Measurements from ENCODE around the gene MON1B. TPM values are rescaled to one million over a fixed set of nuclear protein-coding genes. Genes with fewer than 3 reads are reported as not detected.

Gene MON1B
- total and polyA plus RNA-seq, 9 of the 15 experiments (the other 6 are each of a cell fraction or from before 2014, with no cell fraction given): 5.0 to 66.0 (median 12.6) TPM

DNA sequence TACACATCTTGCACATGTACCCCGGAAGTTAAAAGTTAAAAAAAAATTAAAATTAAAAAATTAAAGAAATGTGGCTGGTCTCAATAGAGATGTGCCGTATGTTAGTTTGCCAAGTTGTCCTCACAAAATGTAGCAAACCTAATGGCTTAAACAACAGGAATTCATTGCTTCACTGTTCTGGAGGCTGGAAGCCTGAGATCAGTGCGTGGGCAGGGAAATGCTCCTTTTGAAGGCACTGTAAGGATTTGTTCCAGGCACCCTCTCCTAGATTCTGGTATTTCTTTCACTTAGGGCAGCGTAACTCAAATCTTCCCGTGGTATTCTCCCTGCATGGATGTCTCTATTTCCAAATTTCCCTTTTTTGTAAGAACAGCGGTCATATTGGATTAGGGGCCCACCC is 32.7 kb upstream of the MON1B start:
- no peak overlapping the region for H3K4me2 ChIP-seq (ENCODE audit: insufficient read depth, low read length)
- H3K27ac ChIP-seq (ENCODE audit: extremely low read depth, low read depth, low read length): no peak overlapping the region
- no peaks in the 10 kb centered on the region for H3K9me1 ChIP-seq (ENCODE audit: control insufficient read depth, insufficient read depth, low read length)
- H4K20me1 ChIP-seq (replicated peaks; ENCODE audit: control insufficient read depth, insufficient read depth, low read length): no peaks in the 10 kb centered on the region
- no peaks in the 10 kb centered on the region for H3K36me3 ChIP-seq (ENCODE audit: control insufficient read depth, insufficient read depth, low read length)
- no peaks in the 10 kb centered on the region for H3K4me1 ChIP-seq (replicated peaks in 1 of 2; ENCODE audit: control insufficient read depth in 2 of 2, insufficient read depth in 2 of 2, low read length in 2 of 2)
- no peak for ATAC-seq
- ChIA-PET POLR2A (no interaction called here), CTCF (ENCODE audit: low intra/inter-chr PET ratio) (no interaction called here)
- DNase-seq (ENCODE audit: extremely low read depth in 1 of 4, low spot score in 3 of 4): no peak
- H3K4me3 ChIP-seq: no peak overlapping the region
- no peak overlapping the region for H3K9ac ChIP-seq (ENCODE audit: insufficient read depth in 1 of 2, low read depth in 2 of 2, low read length in 2 of 2)
- no peaks in the 10 kb centered on the region for H3K79me2 ChIP-seq (ENCODE audit: control insufficient read depth, insufficient read depth, low read length)
- intact Hi-C loops (cut with micrococcal nuclease) (no loop called here), in situ Hi-C loops (cut with MboI) (loop anchor here (25.0 kb wide), 1 partner anchor 496 kb away; no protein-coding TSS in a partner anchor)
- TF ChIP-seq ILF3 (IDR thresholded peaks at IDR 0.05; ENCODE audit: borderline replicate concordance) (no peak), PTTG1 (tag; IDR thresholded peaks at IDR 0.05; ENCODE audit: low read depth) (no peak), RBFOX2 (IDR thresholded peaks at IDR 0.05; ENCODE audit: low read depth, low read length) (no peak), CBFB (CRISPR knock-in tag; IDR thresholded peaks at IDR 0.05) (no peak), ZNF77 (CRISPR knock-in tag; IDR thresholded peaks at IDR 0.05) (no peak), ZNF445 (CRISPR knock-in tag; IDR thresholded peaks at IDR 0.05; ENCODE audit: low read depth) (no peak)
- TF ChIP-seq, protein P1, sequence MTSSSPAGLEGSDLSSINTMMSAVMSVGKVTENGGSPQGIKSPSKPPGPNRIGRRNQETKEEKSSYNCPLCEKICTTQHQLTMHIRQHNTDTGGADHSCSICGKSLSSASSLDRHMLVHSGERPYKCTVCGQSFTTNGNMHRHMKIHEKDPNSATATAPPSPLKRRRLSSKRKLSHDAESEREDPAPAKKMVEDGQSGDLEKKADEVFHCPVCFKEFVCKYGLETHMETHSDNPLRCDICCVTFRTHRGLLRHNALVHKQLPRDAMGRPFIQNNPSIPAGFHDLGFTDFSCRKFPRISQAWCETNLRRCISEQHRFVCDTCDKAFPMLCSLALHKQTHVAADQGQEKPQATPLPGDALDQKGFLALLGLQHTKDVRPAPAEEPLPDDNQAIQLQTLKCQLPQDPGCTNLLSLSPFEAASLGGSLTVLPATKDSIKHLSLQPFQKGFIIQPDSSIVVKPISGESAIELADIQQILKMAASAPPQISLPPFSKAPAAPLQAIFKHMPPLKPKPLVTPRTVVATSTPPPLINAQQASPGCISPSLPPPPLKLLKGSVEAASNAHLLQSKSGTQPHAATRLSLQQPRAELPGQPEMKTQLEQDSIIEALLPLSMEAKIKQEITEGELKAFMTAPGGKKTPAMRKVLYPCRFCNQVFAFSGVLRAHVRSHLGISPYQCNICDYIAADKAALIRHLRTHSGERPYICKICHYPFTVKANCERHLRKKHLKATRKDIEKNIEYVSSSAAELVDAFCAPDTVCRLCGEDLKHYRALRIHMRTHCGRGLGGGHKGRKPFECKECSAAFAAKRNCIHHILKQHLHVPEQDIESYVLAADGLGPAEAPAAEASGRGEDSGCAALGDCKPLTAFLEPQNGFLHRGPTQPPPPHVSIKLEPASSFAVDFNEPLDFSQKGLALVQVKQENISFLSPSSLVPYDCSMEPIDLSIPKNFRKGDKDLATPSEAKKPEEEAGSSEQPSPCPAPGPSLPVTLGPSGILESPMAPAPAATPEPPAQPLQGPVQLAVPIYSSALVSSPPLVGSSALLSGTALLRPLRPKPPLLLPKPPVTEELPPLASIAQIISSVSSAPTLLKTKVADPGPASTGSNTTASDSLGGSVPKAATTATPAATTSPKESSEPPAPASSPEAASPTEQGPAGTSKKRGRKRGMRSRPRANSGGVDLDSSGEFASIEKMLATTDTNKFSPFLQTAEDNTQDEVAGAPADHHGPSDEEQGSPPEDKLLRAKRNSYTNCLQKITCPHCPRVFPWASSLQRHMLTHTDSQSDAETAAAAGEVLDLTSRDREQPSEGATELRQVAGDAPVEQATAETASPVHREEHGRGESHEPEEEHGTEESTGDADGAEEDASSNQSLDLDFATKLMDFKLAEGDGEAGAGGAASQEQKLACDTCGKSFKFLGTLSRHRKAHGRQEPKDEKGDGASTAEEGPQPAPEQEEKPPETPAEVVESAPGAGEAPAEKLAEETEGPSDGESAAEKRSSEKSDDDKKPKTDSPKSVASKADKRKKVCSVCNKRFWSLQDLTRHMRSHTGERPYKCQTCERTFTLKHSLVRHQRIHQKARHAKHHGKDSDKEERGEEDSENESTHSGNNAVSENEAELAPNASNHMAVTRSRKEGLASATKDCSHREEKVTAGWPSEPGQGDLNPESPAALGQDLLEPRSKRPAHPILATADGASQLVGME (CRISPR knock-in tag; IDR thresholded peaks at IDR 0.05): no peak
- TF ChIP-seq, protein P2, sequence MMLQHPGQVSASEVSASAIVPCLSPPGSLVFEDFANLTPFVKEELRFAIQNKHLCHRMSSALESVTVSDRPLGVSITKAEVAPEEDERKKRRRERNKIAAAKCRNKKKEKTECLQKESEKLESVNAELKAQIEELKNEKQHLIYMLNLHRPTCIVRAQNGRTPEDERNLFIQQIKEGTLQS (IDR thresholded peaks at IDR 0.05): no peak
- TF ChIP-seq, protein P2 (CRISPR knock-in tag; conservative IDR thresholded peaks at IDR 0.05): no peak
- no TSS peak for BruUV-seq (replicated peaks)
- H3K9me3 ChIP-seq (replicated peaks; ENCODE audit: control insufficient read depth, insufficient read depth, low read depth, low read length): no peaks in the 10 kb centered on the region
- 0% methylated on average over 6 of the region's 6 CpGs for WGBS (ENCODE audit: insufficient coverage, low coverage, missing lambda C conversion rate)
- H3K27me3 ChIP-seq (ENCODE audit: control insufficient read depth in 2 of 2, insufficient read depth in 2 of 2, low read length in 2 of 2): peaks cover 0 to 5% of the 10 kb centered on the region in 2 experiments; a peak in 1 of 5 replicates
- no peak overlapping the region for H2AFZ ChIP-seq (ENCODE audit: low read depth, low read length)
- no peak for FAIRE-seq

All from K562 (cell line).